ENCODE results near the gene SLCO3A1. TPM values are rescaled to one million over a fixed set of nuclear protein-coding genes. Genes with fewer than 3 reads are reported as not detected.
"Not testable (repeated sequence)": the region's sequence is repeated elsewhere in the genome, so short reads cannot be mapped to it uniquely, and the experiment has no call there.

The SLCO3A1 gene
- total RNA-seq, 1 donor = 5.4 TPM

GRCh38 chr15:92053753-92054316, 200.3 kb downstream of the SLCO3A1 start:
- Histone ChIP-seq H2AFZ (ENCODE audit: low read length) (no peak overlapping the region), H3K27me3 (ENCODE audit: insufficient read depth, low read length) (no peaks in the 10 kb centered on the region), H3K79me2 (ENCODE audit: insufficient read depth, low read length) (no peaks in the 10 kb centered on the region), H4K20me1 (ENCODE audit: insufficient read depth, low read length) (peaks cover 10% of the 10 kb centered on the region), H3K36me3 (ENCODE audit: insufficient read depth, low read length) (no peaks in the 10 kb centered on the region), H3K9me3 (ENCODE audit: low read depth, low read length) (no peaks in the 10 kb centered on the region), H3K4me1 (ENCODE audit: insufficient read depth, low read length) (no peaks in the 10 kb centered on the region), H3K4me3 (ENCODE audit: insufficient read depth, low read length) (no peak overlapping the region), H3K4me2 (ENCODE audit: insufficient read depth, low read length) (no peak overlapping the region), H3K27ac (ENCODE audit: low read depth, low read length) (no peak overlapping the region)
- DNase-seq (ENCODE audit: insufficient read length, low spot score, missing footprints) = no peak
- TF ChIP-seq CTCF (IDR thresholded peaks at IDR 0.05; ENCODE audit: extremely low read depth, low read depth, low read length) = peak; percentile 43

GRCh38 chr15:92056875-92057274, 203.4 kb downstream of the SLCO3A1 start:
- TF ChIP-seq CTCF (IDR thresholded peaks at IDR 0.05; ENCODE audit: extremely low read depth, low read depth, low read length) = no peak
- Histone ChIP-seq H3K4me2 (ENCODE audit: insufficient read depth, low read length) (no peak overlapping the region), H3K4me3 (ENCODE audit: insufficient read depth, low read length) (no peak overlapping the region), H4K20me1 (ENCODE audit: insufficient read depth, low read length) (peaks cover 2% of the 10 kb centered on the region), H3K36me3 (ENCODE audit: insufficient read depth, low read length) (no peaks in the 10 kb centered on the region), H3K79me2 (ENCODE audit: insufficient read depth, low read length) (no peaks in the 10 kb centered on the region), H3K27me3 (ENCODE audit: insufficient read depth, low read length) (no peaks in the 10 kb centered on the region), H3K9me3 (ENCODE audit: low read depth, low read length) (no peaks in the 10 kb centered on the region), H2AFZ (ENCODE audit: low read length) (no peak overlapping the region), H3K27ac (ENCODE audit: low read depth, low read length) (no peak overlapping the region), H3K4me1 (ENCODE audit: insufficient read depth, low read length) (no peaks in the 10 kb centered on the region)
- DNase-seq (ENCODE audit: insufficient read length, low spot score, missing footprints) = no peak

GRCh38 chr15:92059036-92059970, 205.8 kb downstream of the SLCO3A1 start:
- no peak for TF ChIP-seq CTCF (IDR thresholded peaks at IDR 0.05; ENCODE audit: extremely low read depth, low read depth, low read length)

GRCh38 chr15:92059971-92060311, 206.4 kb downstream of the SLCO3A1 start:
- H3K36me3 ChIP-seq (ENCODE audit: insufficient read depth, low read length); H4K20me1 ChIP-seq (ENCODE audit: insufficient read depth, low read length); H3K27ac ChIP-seq (ENCODE audit: low read depth, low read length); H2AFZ ChIP-seq (ENCODE audit: low read length); H3K27me3 ChIP-seq (ENCODE audit: insufficient read depth, low read length); H3K79me2 ChIP-seq (ENCODE audit: insufficient read depth, low read length); H3K9me3 ChIP-seq (ENCODE audit: low read depth, low read length); DNase-seq (ENCODE audit: insufficient read length, low spot score, missing footprints); H3K4me2 ChIP-seq (ENCODE audit: insufficient read depth, low read length); H3K4me3 ChIP-seq (ENCODE audit: insufficient read depth, low read length); H3K4me1 ChIP-seq (ENCODE audit: insufficient read depth, low read length): not testable (repeated sequence)

More at GRCh38 chr15:92059036-92059970, 205.8 kb downstream of the SLCO3A1 start:
- Histone ChIP-seq H3K4me2 (ENCODE audit: insufficient read depth, low read length) (no peak overlapping the region), H3K79me2 (ENCODE audit: insufficient read depth, low read length) (no peaks in the 10 kb centered on the region), H2AFZ (ENCODE audit: low read length) (no peak overlapping the region), H3K9me3 (ENCODE audit: low read depth, low read length) (no peaks in the 10 kb centered on the region), H3K36me3 (ENCODE audit: insufficient read depth, low read length) (no peaks in the 10 kb centered on the region), H3K4me1 (ENCODE audit: insufficient read depth, low read length) (no peaks in the 10 kb centered on the region), H3K27me3 (ENCODE audit: insufficient read depth, low read length) (no peaks in the 10 kb centered on the region), H3K4me3 (ENCODE audit: insufficient read depth, low read length) (no peak overlapping the region), H3K27ac (ENCODE audit: low read depth, low read length) (no peak overlapping the region), H4K20me1 (ENCODE audit: insufficient read depth, low read length) (no peaks in the 10 kb centered on the region)
- DNase-seq (ENCODE audit: insufficient read length, low spot score, missing footprints) = peak; percentile 56
